Muscle layer of duodenum (tissue), 2 donors: ENCODE data around the gene PRDX5.

Source experiments
- H3K27ac ChIP-seq: one replicate; pipeline ENCODE4 v1.7.0; 2013; ENCODE audit warnings: mild to moderate bottlenecking, low read length
- H3K27me3 ChIP-seq: one replicate; pipeline ENCODE4 v1.7.0; 2013; ENCODE audit warnings: low read depth, mild to moderate bottlenecking, control low read depth, low read length
- H3K36me3 ChIP-seq, 2 donors: one replicate each; pipeline ENCODE4 v1.7.0; 2013; ENCODE audit warnings: low read length in 2 of 2, control low read depth in 1 of 2, mild to moderate bottlenecking in 1 of 2; ENCODE audit not compliant: insufficient read depth in 2 of 2, control insufficient read depth in 1 of 2
- H3K4me1 ChIP-seq, 2 donors: one replicate each; pipeline ENCODE4 v1.7.0; 2013; ENCODE audit warnings: low read length in 2 of 2, mild to moderate bottlenecking in 2 of 2, control low read depth in 1 of 2, moderate library complexity in 1 of 2; ENCODE audit not compliant: insufficient read depth in 2 of 2, control insufficient read depth in 1 of 2
- H3K4me3 ChIP-seq, 2 donors: one replicate each; pipeline ENCODE4 v1.7.0; 2013; ENCODE audit warnings: low read length in 2 of 2, low read depth in 1 of 2, mild to moderate bottlenecking in 1 of 2
- H3K9me3 ChIP-seq, 2 donors: one replicate each; pipeline ENCODE4 v1.7.0; 2013; ENCODE audit warnings: low read length in 2 of 2, control low read depth in 1 of 2, mild to moderate bottlenecking in 1 of 2; ENCODE audit not compliant: control insufficient read depth in 1 of 2
- donor health status: healthy.

PRDX5 gene

GRCh38 chr11:64317961-64318765, at the start of gene PRDX5:
PRDX5 (plus strand) TSS chr11:64318121; CDS start chr11:64318216, 95 bp downstream.
- peaks cover 9 to 48% of the 10 kb centered on the region in 2 donors for H3K36me3 ChIP-seq
- H3K27me3 ChIP-seq = no peaks in the 10 kb centered on the region
- H3K9me3 ChIP-seq = no peaks in the 10 kb centered on the region
- H3K4me1 ChIP-seq = peaks cover 0 to 21% of the 10 kb centered on the region in 2 donors
- H3K4me3 ChIP-seq = peak within 1 kb of the TSS; percentile 84 to 93
- peak within 1 kb of the TSS; percentile 98 for H3K27ac ChIP-seq

GRCh38 chr11:64268893-64269539, 48.9 kb upstream of the PRDX5 start:
- Histone ChIP-seq H3K4me3 (peak overlapping the region; percentile 60 to 71), H3K36me3 (peaks cover 13 to 16% of the 10 kb centered on the region in 2 donors), H3K27me3 (no peaks in the 10 kb centered on the region), H3K9me3 (no peaks in the 10 kb centered on the region), H3K4me1 (peaks cover 14 to 22% of the 10 kb centered on the region in 2 donors), H3K27ac (peak overlapping the region; percentile 83)

- peak overlapping the region; percentile 98 for H3K27ac ChIP-seq
- H3K36me3 ChIP-seq = peaks cover 13% of the 10 kb centered on the region in 2 donors
- peak overlapping the region; percentile 71 to 88 for H3K4me3 ChIP-seq
- no peaks in the 10 kb centered on the region for H3K27me3 ChIP-seq
- no peaks in the 10 kb centered on the region for H3K9me3 ChIP-seq
- H3K4me1 ChIP-seq = peaks cover 14 to 22% of the 10 kb centered on the region in 2 donors
These were observed 48.2 kb upstream of the PRDX5 start for GRCh38 chr11:64269540-64270220.

- H3K27ac ChIP-seq = no peak overlapping the region
- H3K36me3 ChIP-seq = peaks cover 5 to 36% of the 10 kb centered on the region in 2 donors
- H3K9me3 ChIP-seq = no peaks in the 10 kb centered on the region
- peaks cover 0 to 9% of the 10 kb centered on the region in 2 donors for H3K4me1 ChIP-seq
- H3K27me3 ChIP-seq = no peaks in the 10 kb centered on the region
- H3K4me3 ChIP-seq = no peak overlapping the region
These were observed 42.7 kb upstream of the PRDX5 start for GRCh38 chr11:64275031-64275800.

GRCh38 chr11:64275841-64276240, 42.1 kb upstream of the PRDX5 start:
- peaks cover 0 to 9% of the 10 kb centered on the region in 2 donors for H3K4me1 ChIP-seq
- H3K4me3 ChIP-seq = no peak overlapping the region
- peaks cover 5 to 36% of the 10 kb centered on the region in 2 donors for H3K36me3 ChIP-seq
- no peaks in the 10 kb centered on the region for H3K9me3 ChIP-seq
- H3K27me3 ChIP-seq = no peaks in the 10 kb centered on the region
- H3K27ac ChIP-seq = no peak overlapping the region

GRCh38 chr11:64276653-64277431, 41.1 kb upstream of the PRDX5 start:
- H3K9me3 ChIP-seq = no peaks in the 10 kb centered on the region
- no peak overlapping the region for H3K4me3 ChIP-seq
- H3K4me1 ChIP-seq = peaks cover 0 to 7% of the 10 kb centered on the region in 2 donors
- H3K27me3 ChIP-seq = no peaks in the 10 kb centered on the region
- H3K27ac ChIP-seq = no peak overlapping the region
- peaks cover 5 to 36% of the 10 kb centered on the region in 2 donors for H3K36me3 ChIP-seq

- Histone ChIP-seq H3K4me1 (peaks cover 0 to 9% of the 10 kb centered on the region in 2 donors), H3K27ac (no peak overlapping the region), H3K9me3 (no peaks in the 10 kb centered on the region), H3K4me3 (no peak overlapping the region), H3K36me3 (peaks cover 5 to 43% of the 10 kb centered on the region in 2 donors), H3K27me3 (no peaks in the 10 kb centered on the region)
These were observed 39.2 kb upstream of the PRDX5 start for GRCh38 chr11:64278576-64279190.

- Histone ChIP-seq H3K4me3 (no peak overlapping the region), H3K27ac (no peak overlapping the region), H3K4me1 (peaks cover 4 to 26% of the 10 kb centered on the region in 2 donors), H3K27me3 (no peaks in the 10 kb centered on the region), H3K9me3 (no peaks in the 10 kb centered on the region), H3K36me3 (peaks cover 5 to 24% of the 10 kb centered on the region in 2 donors)
These were observed 35.8 kb upstream of the PRDX5 start for GRCh38 chr11:64281957-64282770.

- Histone ChIP-seq H3K4me3 (peak overlapping the region in 1 of 2 donors; percentile 95), H3K36me3 (peaks cover 5 to 16% of the 10 kb centered on the region in 2 donors), H3K9me3 (no peaks in the 10 kb centered on the region), H3K27me3 (no peaks in the 10 kb centered on the region), H3K27ac (no peak overlapping the region), H3K4me1 (peaks cover 4 to 26% of the 10 kb centered on the region in 2 donors)
These were observed 34.8 kb upstream of the PRDX5 start for GRCh38 chr11:64283092-64283491.
